Lower leg skin (tissue), 4 donors: ENCODE results near the gene SP1. TPM values are rescaled to one million over a fixed set of nuclear protein-coding genes. Genes with fewer than 3 reads are reported as not detected.
A peak's percentile ranks its signal among the peaks of the same experiment; 100 is the strongest.
"Not testable (repeated sequence)": the region's sequence is repeated elsewhere in the genome, so short reads cannot be mapped to it uniquely, and the experiment has no call there.

Source experiments
- DNase-seq, 2 donors: peaks; one replicate each; pipeline ENCODE4 v3.0.0-alpha.2; 2019; ENCODE audit warnings: low spot score in 2 of 2
- H3K4me3 ChIP-seq: fragments of 200-600 bp; sonication (generic); 2 replicates; pipeline ENCODE4 v1.5.1; 2017; ENCODE audit warnings: mild to moderate bottlenecking, low read depth; ENCODE audit not compliant: poor library complexity, severe bottlenecking
- CTCF ChIP-seq, 3 donors: fragments of 450-650 bp; IDR thresholded peaks; one replicate each; pipeline ENCODE4 v1.5.1; 2016; ENCODE audit warnings: antibody characterized with exemption in 3 of 3, mild to moderate bottlenecking in 3 of 3, moderate library complexity in 2 of 3
- POLR2A ChIP-seq, 2 donors: fragments of 450-650 bp; IDR thresholded peaks; one replicate each; pipeline ENCODE4 v1.6.1; 2016 to 2017; ENCODE audit warnings: antibody characterized with exemption in 2 of 2, mild to moderate bottlenecking in 1 of 2, moderate library complexity in 1 of 2
- WGBS, 2 donors: methylation state at CpG; one replicate each; pipeline ENCODE4 v1.1.5; 2018; 5-methylcytosine and 5-hydroxymethylcytosine counted together
- intact Hi-C: fragments of 100-400 bp; cut with DNase I; formaldehyde crosslinking; loops from one replicate; pipeline ENCODE4 v1.15.0; 2023; ENCODE audit warnings: low total_unique reads
- total RNA-seq, 4 donors: library from RNA; depleted of rRNA; stranded (reverse); fragments of >200 nt; gene quantifications; one replicate each; pipeline ENCODE4 v1.1.0, GENCODE V29; 2016

The SP1 gene
- total RNA-seq, 4 donors from 2014 or later: 89.6 to 111 (median 100) TPM

- peak within 1 kb of the TSS; percentile 70 for H3K4me3 ChIP-seq
- intact Hi-C loops: no loop called here
- WGBS, 2 donors: 2% methylated on average over 31 of the region's 31 CpGs
- DNase-seq: peak; percentile 99 to 100
- TF ChIP-seq CTCF (IDR thresholded peaks at IDR 0.05) (no peak), POLR2A (IDR thresholded peaks at IDR 0.05) (peak in 1 of 2 donors; percentile 88)
Measured at GRCh38 chr12:53441040-53441833, 61.3 kb downstream of the SP1 start, which contains the start of gene PRR13. PRR13 (plus strand) TSS chr12:53441734; CDS start chr12:53442715, 981 bp downstream.

GRCh38 chr12:53443955-53444354 lies 64.0 kb downstream of the SP1 start:
- no peak for DNase-seq
- intact Hi-C loops: no loop called here
- TF ChIP-seq CTCF (IDR thresholded peaks at IDR 0.05): no peak
- no peak for TF ChIP-seq POLR2A (IDR thresholded peaks at IDR 0.05)
- H3K4me3 ChIP-seq: no peak overlapping the region
- 90 to 94% methylated on average over 4 of the region's 4 CpGs for WGBS, 2 donors

- DNase-seq, H3K4me3 ChIP-seq, intact Hi-C loops: not testable (repeated sequence)
- WGBS, 2 donors: 93 to 95% methylated on average over 11 of the region's 11 CpGs
Measured at GRCh38 chr12:53444593-53445325, 64.8 kb downstream of the SP1 start.

GRCh38 chr12:53450936-53451335 lies 71.0 kb downstream of the SP1 start:
- no peak for TF ChIP-seq CTCF (IDR thresholded peaks at IDR 0.05)
- no peak for TF ChIP-seq POLR2A (IDR thresholded peaks at IDR 0.05)
- WGBS, 2 donors: 87 to 92% methylated on average over 7 of the region's 7 CpGs
- DNase-seq: peak in 1 of 2 donors; percentile 67
- no peak overlapping the region for H3K4me3 ChIP-seq
- intact Hi-C loops: no loop called here

GRCh38 chr12:53451661-53452158 lies 71.7 kb downstream of the SP1 start, which contains the start of gene PCBP2:
PCBP2 (plus strand) TSS chr12:53452102; CDS start chr12:53454801, 2,699 bp downstream.
- WGBS, 2 donors: 0 to 1% methylated on average over 7 to 29 of the region's 32 CpGs
- peak in 1 of 2 donors; percentile 77 for TF ChIP-seq POLR2A (IDR thresholded peaks at IDR 0.05)
- TF ChIP-seq CTCF (IDR thresholded peaks at IDR 0.05): peak in 1 of 3 donors; percentile 95
- H3K4me3 ChIP-seq: peak within 1 kb of the TSS; percentile 80
- peak; percentile 97 to 99 for DNase-seq
- intact Hi-C loops: no loop called here
